GM21576 (cell line): Measurements from ENCODE around the gene ZBTB43.
A peak's percentile ranks its signal among the peaks of the same experiment; 100 is the strongest.
"Not testable (repeated sequence)": the region's sequence is repeated elsewhere in the genome, so short reads cannot be mapped to it uniquely, and the experiment has no call there.

Experiments
- ATAC-seq: cut with Tn5 transposase; IDR thresholded peaks from one replicate; pipeline ENCODE4 v1.9.1; 2021; ENCODE audit warnings: mild to moderate bottlenecking, moderate library complexity; ENCODE audit not compliant: unreplicated experiment

ZBTB43 gene

DNA sequence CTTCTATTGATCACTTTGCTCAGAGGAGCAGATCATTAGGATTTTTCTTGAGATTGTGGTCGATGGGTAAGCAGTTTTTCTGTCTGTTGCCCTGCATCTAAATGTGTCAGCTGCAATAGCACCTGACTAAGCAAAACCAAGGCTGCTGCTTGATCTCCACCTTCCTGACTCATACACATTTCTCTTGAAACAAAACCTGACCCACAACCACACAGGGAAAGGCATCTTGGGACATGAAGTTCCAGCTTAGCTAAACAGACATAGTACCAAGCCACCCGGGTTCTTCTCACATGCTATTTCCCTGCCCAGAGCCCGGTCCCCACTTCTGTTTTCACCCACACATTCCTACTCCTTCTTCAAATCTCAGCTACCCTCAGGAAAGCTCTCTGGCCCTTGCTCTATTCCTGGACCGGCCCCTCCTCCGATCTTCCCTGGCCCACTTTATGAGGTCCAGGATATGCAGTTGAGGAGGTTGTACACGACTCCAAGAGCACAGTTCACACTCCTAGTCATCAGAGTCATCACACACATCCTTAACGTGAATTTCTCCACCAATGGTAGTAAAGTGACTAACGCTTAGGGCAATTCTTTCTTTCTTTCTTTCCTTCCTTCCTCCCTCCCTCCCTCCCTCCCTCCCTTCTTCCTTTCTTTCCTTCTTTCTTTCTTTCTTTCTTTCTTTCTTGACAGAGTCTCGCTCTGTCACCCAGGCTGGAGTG is 16.0 kb upstream of the ZBTB43 start:
- no peak for ATAC-seq

DNA sequence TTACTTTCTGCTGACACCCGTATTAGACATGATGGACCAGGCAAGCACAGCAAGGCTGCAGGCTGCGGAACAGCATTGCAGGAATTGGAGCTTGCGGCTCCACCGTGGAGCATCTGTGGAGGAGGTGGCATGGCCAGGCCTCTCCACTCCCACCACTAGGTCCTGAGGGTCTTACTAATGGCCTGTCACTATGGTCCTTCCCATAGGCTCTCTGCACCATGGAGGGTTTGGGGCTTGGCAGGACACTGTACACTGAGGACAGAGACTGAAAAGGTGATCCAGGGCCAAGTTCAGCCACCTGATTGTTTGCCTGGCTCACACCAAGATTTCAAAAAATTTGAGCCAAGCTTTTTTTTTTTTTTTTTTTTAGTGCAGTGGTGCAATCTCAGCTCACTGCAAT is 14.3 kb upstream of the ZBTB43 start:
- ATAC-seq: no peak

DNA sequence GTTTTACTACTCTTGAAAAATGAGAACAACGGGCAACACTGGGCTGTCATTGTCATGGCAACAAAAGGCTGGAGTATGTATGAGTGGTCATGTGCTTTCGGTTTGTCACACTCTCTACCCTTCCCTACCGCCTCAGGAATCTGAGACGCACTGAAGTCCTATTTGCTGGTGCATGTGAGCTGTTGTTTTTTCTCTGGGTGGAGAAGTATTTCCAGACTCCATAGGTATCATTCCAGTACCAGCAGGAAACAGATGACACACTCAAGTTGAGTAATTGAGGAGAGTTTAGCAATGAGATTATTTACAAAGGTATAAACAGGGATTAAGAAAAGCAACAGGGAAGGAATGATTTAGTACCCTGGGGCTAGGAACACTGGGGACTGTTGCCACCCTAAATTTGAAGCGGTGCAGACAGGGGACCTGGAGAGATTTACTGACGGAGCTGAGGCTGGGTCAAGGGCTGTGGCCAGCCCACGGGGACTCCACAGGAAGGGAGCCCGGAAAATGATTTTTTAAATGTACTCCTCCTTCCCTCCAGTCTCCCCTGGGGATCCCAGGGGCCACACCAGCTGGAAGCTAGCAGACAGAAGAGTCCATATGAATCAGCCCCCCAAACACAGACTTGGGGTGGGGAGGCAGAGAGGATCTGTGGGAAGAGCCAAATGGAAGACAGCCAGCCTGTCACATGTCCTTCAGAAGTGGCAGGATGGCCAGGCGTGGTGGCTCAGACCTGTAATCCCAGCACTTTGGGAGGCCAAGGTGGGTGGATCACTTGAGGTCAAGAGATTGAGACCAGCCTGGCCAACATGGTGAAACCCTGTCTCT is 13.2 kb upstream of the ZBTB43 start:
- ATAC-seq: no peak

DNA sequence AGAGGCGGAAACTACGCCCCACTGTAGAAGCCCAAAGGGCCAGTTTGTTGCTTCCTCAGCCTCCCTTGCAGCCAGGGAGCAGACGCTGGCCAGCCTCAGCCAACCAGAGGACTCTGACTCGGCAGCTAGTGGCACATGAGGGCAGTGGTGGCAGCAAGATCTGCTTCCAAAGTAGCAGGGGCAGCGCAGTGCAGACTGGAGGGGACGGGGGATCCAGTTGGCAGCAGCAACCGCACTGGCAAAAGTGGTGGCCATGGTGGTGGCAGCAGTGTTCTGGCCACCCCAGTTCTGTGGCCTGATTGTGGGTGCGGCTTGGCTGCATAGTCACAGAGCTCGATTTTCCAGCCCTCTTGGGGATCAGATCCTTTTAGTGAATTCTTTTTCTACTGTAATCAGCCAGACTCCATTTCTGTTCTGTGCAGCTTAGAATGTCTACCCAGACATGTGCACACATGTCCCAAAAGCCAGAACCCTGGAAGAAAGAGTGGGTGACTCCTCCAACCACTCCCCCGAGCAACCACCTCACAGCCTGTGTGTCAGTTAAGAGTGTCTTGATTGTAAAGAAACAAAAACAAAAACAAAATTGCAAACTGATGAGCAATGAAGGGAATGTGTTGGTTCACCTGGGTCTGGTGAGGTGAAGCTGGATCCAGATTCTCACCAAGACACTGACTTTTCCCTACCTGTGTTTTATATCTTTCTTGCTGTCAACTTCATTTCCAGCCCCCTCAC is 11.0 kb upstream of the ZBTB43 start:
- no peak for ATAC-seq

DNA sequence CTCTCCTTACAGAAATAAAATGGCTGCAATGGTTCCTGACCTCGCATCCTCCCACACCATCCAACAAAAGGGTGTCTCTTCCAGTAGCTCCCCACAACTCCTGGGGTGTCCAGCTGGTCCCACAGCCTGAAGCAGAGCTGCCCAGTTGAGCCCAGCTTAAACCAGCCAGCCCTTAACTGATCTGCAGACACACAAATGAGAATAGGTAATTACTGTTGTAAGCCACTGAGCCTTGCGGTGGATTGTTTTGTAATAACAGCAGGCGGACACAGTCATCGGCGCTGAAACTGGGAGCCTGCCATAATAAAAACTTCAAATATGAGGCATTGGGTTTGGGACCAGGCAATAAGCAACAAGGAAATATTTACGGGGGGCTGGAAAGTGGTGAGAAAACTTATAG is 10.4 kb upstream of the ZBTB43 start:
- no peak for ATAC-seq

DNA sequence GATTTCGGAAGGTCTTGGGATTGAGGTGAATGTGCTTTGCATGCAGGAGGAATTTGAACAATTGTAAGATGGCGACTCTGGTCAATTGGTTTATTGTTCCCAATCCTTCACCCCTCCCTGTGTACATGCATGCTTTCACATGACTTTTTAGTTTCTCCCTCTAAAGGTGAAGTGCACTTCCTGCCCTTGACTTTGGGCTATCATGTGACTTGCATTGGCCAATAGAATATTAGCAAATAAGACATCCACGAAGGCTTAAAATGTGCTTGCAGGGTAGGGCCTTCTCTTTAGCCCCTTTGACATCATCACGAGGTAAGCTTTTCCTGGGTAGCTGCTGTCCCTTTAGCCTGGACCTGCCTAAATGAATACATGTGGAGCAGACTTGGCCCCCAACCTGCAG is 8.1 kb upstream of the ZBTB43 start:
- ATAC-seq: no peak

DNA sequence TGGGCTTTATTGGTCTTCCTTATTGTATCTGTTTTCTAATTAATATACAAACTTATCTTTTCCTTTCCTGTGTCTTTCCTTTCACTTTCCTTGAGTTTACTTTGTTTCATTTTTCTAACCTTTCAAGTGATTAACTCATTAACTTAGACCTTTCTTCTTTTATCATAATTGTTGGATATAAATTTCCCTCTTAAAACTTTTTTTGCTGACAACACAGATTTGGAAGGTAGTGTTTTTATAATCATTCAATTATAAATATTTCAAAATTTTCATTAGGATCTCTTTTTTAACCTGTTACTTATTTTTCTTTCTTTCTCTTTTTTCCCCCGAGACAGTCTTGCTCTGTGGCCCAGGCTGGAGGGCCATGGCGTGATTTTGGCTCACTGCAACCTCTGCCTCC is 6.9 kb upstream of the ZBTB43 start:
- no peak for ATAC-seq

DNA sequence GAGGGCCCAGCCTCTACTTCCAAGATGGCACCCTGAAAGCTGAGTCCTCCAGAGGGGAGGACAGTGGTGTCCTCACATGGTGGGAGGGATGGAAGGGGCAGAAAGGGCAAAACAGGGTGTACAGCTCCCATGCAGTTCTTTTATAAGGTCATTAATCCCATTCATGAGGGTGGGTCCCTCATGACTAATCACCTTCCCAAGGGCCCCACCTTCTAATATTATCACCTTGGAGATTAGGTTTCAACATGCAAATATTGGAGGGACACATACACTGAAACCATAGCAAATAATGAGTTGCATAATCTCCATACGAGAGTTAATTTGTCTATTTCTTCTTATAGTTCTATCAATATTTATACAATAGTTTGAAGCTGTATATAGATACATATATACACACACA is 5.8 kb upstream of the ZBTB43 start:
- ATAC-seq: no peak

DNA sequence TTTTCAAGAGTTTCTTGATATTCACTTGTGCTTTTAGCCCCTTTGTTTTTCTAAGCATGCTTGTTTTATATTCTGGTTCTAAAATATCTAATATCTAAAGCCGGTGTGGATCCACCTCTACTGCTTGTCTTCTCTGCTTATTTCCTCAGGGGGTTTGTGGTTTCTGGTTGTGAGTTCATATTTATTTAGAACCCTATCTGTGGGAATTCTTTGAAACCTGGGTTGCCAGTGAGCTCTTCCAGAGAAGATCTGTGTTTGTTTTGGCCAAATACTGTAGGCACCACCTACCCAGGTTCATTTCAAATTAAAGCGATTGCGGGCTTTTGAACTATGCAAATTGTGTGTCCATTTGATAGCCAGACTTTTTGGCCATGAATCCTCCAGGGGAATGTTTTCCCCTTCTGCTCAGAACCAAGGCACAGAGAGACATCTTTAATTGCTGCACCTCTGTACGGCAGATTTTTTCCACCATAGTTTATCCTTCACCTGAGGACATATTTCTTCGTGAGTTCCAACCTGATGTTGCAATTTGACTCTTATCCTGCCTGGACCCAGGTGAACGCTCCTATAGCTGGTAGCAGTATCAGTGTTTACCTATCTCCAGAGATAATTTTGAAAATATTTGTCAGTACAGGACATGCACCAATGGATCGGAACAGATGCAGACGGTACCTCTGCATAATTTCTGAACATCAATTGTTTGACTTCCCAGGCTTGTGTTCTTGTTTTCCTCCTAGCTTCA is 2.4 kb upstream of the ZBTB43 start:
- ATAC-seq: no peak

DNA sequence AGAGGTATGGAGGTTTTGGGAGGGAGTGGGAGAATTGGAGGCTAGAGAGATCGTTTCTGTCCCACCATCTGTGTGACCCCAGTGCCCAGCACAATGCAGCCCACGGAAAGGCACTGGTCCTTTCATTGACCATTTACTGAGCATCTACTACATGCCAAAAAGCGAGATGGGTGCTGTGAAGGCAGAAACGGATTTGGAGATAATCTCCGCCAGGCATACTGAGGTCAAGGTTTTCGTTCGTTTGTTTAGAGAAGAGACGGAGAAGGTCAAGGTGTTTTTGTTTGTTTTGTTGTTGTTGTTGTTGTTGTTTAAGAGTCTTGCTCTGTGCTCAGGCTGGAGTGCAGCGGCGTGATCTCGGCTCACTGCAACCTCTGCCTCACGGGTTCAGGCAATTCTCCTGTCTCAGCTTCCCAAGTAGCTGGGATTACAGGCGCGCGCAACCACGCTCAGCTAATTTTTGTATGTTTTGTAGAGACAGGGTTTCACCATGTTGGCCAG is 593 bp upstream of the ZBTB43 start:
- no peak for ATAC-seq

DNA sequence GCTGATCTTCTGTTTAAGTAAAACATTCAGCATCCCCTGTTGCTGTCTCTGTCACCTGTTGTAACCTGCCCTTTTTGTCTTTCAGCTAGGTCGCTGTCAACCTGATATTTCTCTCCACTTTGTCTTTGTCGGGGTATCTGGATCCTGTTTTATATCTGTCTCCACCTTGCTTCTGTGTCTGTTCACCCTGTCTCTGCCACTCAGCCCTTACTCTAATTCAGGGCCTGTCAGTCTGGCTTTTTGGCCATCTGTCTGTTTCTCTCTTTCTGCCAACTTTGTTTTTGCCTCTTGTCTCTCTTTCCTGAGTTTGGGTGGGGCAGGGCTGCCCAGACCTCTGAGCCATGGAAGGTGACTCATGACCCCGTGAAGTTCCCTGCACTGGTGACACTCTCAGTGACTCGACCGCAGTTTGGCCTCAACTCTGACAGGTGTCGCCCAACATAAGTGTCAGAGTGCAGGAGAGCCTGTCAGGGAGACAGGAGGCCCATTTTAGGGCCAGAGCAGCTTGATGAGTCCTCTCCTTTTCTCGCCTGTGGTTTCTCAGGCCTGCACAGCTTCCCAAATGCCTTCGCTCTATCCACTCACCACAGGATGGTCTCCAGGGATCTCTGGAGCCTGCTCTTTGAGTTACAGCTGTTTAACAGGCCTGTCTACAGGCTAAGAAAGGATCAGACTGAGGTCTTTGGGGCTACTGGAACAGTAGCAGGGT is 868 bp downstream of the ZBTB43 start:
- peak; percentile 71 for ATAC-seq

DNA sequence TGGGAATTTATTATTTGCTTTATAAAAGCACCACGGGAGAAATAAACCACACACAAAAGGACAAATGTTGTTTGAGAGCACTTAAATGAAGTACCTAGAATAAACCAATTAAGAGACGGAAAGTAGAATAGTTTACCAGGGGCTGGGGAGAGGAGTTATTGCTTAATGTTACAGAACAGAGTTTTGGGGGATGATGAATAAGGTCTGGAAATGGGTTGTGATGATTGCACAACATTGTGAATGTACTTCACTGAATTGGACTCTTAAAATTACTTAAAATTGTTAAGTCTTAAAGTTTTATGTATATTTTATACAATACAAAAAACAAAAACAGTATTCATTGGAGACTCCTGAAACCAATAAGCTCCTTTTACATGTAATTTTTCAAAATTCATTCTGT is 1.5 kb downstream of the ZBTB43 start:
- ATAC-seq: no peak

DNA sequence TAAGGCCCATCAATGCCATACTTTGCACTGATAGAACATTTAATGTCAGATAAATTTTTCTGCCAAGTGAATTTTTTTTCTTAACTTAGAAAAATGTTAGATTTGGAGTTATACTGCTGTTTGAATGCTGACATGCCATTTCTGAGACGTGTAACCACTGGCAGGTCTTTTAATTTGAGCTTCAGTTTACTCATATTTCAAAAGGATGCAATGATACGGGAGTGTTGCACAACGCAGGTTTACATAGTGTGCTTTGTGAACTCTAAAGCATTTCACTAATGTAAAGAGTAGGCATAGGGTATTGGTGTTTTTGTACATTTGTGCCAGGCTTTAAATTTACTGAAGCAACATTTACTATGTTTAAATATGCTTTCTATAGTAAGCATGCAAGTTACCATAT is 4.2 kb downstream of the ZBTB43 start:
- no peak for ATAC-seq

DNA sequence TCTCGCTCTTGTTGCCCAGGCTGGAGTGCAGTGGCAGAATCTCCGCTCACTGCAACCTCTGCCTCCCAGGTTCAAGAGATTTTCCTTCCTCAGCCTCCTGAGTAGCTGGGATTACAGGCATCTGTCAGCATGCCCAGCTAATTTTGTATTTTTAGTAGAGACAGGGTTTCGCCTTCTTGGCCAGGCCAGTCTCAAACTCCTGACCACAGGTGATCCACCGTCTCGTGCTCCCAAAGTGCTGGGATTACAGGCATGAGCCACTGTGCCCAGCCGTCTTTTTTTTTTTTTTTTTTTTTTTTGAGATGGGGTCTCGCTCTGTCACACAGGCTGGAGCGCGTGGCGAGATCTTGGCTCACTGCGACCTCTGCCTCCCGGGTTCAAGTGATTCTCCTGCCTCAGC is 5.4 kb downstream of the ZBTB43 start:
- ATAC-seq: not testable (repeated sequence)

DNA sequence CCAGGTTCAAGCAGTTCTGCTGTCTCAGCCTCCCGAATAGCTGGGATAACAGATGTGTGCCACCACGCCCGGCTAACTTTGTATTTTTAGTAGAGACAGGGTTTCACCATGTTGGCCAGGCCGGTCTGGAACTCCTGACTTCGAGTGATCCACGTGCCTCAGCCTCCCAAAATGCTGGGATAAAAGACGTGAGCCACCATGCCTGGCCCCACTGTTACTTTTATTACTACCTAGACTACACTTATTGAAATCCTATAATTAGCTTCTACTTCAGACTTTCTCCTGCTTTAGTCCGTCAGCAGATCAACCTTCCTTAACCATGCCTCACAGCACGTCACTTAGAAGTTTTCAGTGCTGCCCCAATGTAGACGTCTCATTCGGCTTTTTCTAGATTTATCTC is 8.2 kb downstream of the ZBTB43 start:
- no peak for ATAC-seq

DNA sequence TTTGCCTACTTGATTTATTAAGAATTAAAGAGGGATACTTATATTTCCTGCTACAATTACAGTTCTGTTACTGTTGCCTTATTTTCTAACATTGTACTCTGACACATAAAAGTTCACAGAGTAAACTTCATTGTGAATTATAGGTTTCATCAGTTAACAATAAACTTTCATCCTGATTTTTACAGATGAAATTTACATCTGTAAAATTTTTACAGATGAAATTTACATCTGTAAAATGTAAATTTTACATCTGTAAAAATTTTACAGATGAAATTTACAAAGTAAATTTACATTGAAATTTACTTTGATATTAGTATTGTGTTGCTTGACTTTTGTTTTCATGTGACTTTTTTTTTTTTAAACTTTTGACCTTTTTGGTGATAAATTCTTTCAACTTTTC is 9.3 kb downstream of the ZBTB43 start:
- ATAC-seq: no peak

DNA sequence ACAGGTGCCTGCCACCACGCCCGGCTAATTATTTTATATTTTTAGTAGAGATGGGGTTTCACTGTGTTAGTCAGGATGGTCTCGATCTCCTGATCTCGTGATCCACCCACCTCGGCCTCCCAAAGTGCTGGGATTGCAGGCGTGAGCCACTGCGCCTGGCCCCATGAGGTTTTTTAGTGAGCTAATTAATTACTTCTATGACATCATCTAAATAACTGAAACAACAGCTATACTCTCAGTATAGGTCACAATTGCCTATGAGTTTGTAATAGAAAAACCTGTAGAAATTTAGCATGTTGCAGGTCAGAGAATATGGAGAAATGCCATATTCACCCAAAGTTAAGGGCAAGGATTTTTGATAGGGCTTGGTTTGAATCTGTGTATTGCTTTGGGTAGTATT is 12.8 kb downstream of the ZBTB43 start:
- ATAC-seq: not testable (repeated sequence)

DNA sequence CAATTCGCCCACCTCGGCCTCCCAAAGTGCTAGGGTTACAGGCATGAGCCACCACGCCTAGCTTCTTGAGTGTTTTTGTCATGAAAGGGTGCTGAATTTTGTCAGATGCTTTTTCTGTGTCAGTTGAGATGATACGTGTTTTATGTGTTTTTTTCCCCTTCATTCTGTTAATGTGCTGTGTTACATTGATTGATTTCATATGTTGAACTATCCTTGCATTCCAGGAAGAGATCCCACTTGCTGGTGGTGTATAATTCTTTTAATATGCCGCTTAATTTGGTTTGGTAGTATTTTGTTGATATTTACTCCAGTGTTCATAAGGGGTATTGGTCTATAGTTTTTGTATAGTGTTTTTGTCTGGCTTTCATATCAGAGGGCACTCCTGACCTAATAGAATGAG is 13.6 kb downstream of the ZBTB43 start:
- no peak for ATAC-seq

DNA sequence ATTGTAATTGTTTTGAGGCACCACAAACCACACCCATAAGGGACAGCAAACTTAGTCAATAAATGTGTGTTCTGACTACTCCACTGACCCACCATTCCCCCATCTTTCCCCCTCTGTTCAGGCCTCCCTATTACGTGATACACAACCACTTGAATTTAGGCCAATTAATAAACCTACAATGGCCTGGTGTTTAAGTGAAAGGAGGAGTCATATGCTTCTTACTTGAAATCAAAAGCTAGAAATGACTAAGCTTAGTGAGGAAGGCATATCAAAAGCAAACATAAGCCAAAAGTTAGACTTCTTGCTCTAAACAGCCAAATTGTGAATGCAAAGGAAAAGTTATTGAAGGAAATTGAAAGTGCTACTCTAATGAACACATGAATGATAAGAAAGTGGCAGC is 14.6 kb downstream of the ZBTB43 start:
- ATAC-seq: no peak

DNA sequence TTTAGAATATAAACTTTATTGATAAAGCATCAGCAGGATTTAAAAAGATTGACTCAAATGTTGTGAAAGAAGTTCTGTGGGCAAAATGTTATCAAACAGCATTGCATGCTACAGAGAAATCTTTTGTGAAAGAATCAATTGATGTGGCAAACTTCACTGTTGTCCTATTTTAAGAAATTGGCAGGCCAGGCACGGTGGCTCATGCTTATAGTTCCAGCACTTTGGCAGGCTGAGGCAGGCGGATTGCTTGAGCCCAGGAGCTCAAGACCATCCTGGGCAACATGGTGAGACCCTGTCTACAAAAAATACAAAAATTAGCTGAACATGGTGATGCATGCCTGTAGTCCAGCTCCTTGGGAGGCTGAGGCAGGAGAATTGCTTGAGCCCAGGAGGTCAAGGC is 17.4 kb downstream of the ZBTB43 start:
- no peak for ATAC-seq
